SK-N-DZ (cell line): ENCODE data around the gene SLC17A2.

Experiments used
- DNase-seq: peaks from one replicate; pipeline ENCODE4 v3.0.0-alpha.2; 2015; ENCODE audit warnings: low spot score

Gene SLC17A2

GRCh38 chr6:25921525-25922203 is 8.8 kb downstream of the SLC17A2 start:
- no peak for DNase-seq

- DNase-seq, result no peak
Measured at GRCh38 chr6:25919657-25920056, 10.8 kb downstream of the SLC17A2 start.

- no peak for DNase-seq
Measured at GRCh38 chr6:25918083-25918683, 12.3 kb downstream of the SLC17A2 start.

- DNase-seq, result no peak
Measured at GRCh38 chr6:25916789-25917490, 13.6 kb downstream of the SLC17A2 start.

GRCh38 chr6:25916330-25916729 is 14.2 kb downstream of the SLC17A2 start:
- DNase-seq, result no peak

GRCh38 chr6:25913741-25914140 is 16.8 kb downstream of the SLC17A2 start:
- DNase-seq, result no peak

GRCh38 chr6:25911351-25911750 is 19.1 kb downstream of the SLC17A2 start:
- DNase-seq, result no peak

GRCh38 chr6:25907475-25908014 is 22.9 kb downstream of the SLC17A2 start:
- DNase-seq, result no peak

GRCh38 chr6:25903467-25904099 is 26.9 kb downstream of the SLC17A2 start:
- DNase-seq, result no peak

- DNase-seq, result no peak
Measured at GRCh38 chr6:25902071-25902470, 28.4 kb downstream of the SLC17A2 start.

- no peak for DNase-seq
Measured at GRCh38 chr6:25900843-25901242, 29.6 kb downstream of the SLC17A2 start.

- no peak for DNase-seq
Measured at GRCh38 chr6:25899580-25900408, 30.7 kb downstream of the SLC17A2 start.

GRCh38 chr6:25899123-25899522 is 31.4 kb downstream of the SLC17A2 start:
- no peak for DNase-seq

GRCh38 chr6:25898289-25898977 is 32.1 kb downstream of the SLC17A2 start:
- no peak for DNase-seq

- DNase-seq, result no peak
Measured at GRCh38 chr6:25896252-25896651, 34.2 kb downstream of the SLC17A2 start.

GRCh38 chr6:25895771-25896170 is 34.7 kb downstream of the SLC17A2 start:
- no peak for DNase-seq

GRCh38 chr6:25893778-25894177 is 36.7 kb downstream of the SLC17A2 start:
- DNase-seq, result no peak

- DNase-seq, result no peak
Measured at GRCh38 chr6:25892877-25893276, 37.6 kb downstream of the SLC17A2 start.

- DNase-seq, result peak; percentile 40
Measured at GRCh38 chr6:25889877-25890853, 40.3 kb downstream of the SLC17A2 start.
